ENCODE data around the gene RIOX2.

The RIOX2 gene

GRCh38 chr3:97899331-97899730 lies 72.9 kb downstream of the RIOX2 start:
- H4K91ac ChIP-seq (ENCODE audit: low read depth, low read length, poor library complexity) = no peak overlapping the region
- no peak for DNase-seq (ENCODE audit: low spot score)
- H3K4me3 ChIP-seq (ENCODE audit: low read length in 2 of 2) = no peak overlapping the region
- H3K27ac ChIP-seq (replicated peaks; ENCODE audit: low read length) = no peak overlapping the region
- H3K9ac ChIP-seq (ENCODE audit: low read depth, low read length, poor library complexity) = no peak overlapping the region
- no peak overlapping the region for H2AK5ac ChIP-seq (ENCODE audit: low read depth, low read length)
- no peaks in the 10 kb centered on the region for H3K9me3 ChIP-seq (replicated peaks in 1 of 2; ENCODE audit: control insufficient read depth in 2 of 2, insufficient read depth in 1 of 2, low read depth in 1 of 2, low read length in 2 of 2)
- no peak overlapping the region for H2BK12ac ChIP-seq (ENCODE audit: low read length)
- H3K79me1 ChIP-seq (ENCODE audit: low read depth, low read length) = no peaks in the 10 kb centered on the region
- H2AFZ ChIP-seq (ENCODE audit: low read length) = no peak overlapping the region
- no peak overlapping the region for H3K23ac ChIP-seq (ENCODE audit: low read depth, low read length, poor library complexity)
- H3K4me2 ChIP-seq (ENCODE audit: insufficient read depth, low read length, poor library complexity, severe bottlenecking) = no peak overlapping the region
- H3K4ac ChIP-seq (ENCODE audit: low read length) = no peak overlapping the region
- no peak overlapping the region for H4K8ac ChIP-seq (ENCODE audit: low read depth, low read length)
- H2BK15ac ChIP-seq (ENCODE audit: low read length) = no peak overlapping the region
- H3K27me3 ChIP-seq (ENCODE audit: control insufficient read depth in 3 of 3, insufficient read depth in 3 of 3, low read depth in 1 of 3, low read length in 3 of 3) = no peaks in the 10 kb centered on the region
- H3K14ac ChIP-seq (ENCODE audit: low read length) = no peak overlapping the region
- no peaks in the 10 kb centered on the region for H3K36me3 ChIP-seq (replicated peaks in 1 of 2; ENCODE audit: control insufficient read depth in 2 of 2, insufficient read depth in 2 of 2, low read length in 2 of 2)
- H3K4me1 ChIP-seq (ENCODE audit: control insufficient read depth in 2 of 2, insufficient read depth in 1 of 2, low read depth in 1 of 2, low read length in 2 of 2) = no peaks in the 10 kb centered on the region
- H2BK5ac ChIP-seq (ENCODE audit: low read length) = no peak overlapping the region
- H2BK120ac ChIP-seq (ENCODE audit: low read depth, low read length) = no peak overlapping the region
- no peak overlapping the region for H3K18ac ChIP-seq (ENCODE audit: low read length)

- no peak overlapping the region for H3K4me3 ChIP-seq (ENCODE audit: low read length in 2 of 2)
- no peak overlapping the region for H2BK15ac ChIP-seq (ENCODE audit: low read length)
- H3K9ac ChIP-seq (ENCODE audit: low read depth, low read length, poor library complexity) = no peak overlapping the region
- H3K27ac ChIP-seq (replicated peaks; ENCODE audit: low read length) = no peak overlapping the region
- no peak for DNase-seq (ENCODE audit: low spot score)
- no peak overlapping the region for H2BK12ac ChIP-seq (ENCODE audit: low read length)
- H3K36me3 ChIP-seq (replicated peaks in 1 of 2; ENCODE audit: control insufficient read depth in 2 of 2, insufficient read depth in 2 of 2, low read length in 2 of 2) = no peaks in the 10 kb centered on the region
- no peak overlapping the region for H2AK5ac ChIP-seq (ENCODE audit: low read depth, low read length)
- H3K4me2 ChIP-seq (ENCODE audit: insufficient read depth, low read length, poor library complexity, severe bottlenecking) = no peak overlapping the region
- H2AFZ ChIP-seq (ENCODE audit: low read length) = no peak overlapping the region
- WGBS, 2 donors (ENCODE audit: extremely low coverage in 2 of 2, insufficient read length in 2 of 2, insufficient replicate concordance in 1 of 2) = 100% methylated on average over 1 of the region's 3 CpGs; no CpG with 5 or more reads in 1 of the 2 donors
- no peaks in the 10 kb centered on the region for H3K79me1 ChIP-seq (ENCODE audit: low read depth, low read length)
- H3K23ac ChIP-seq (ENCODE audit: low read depth, low read length, poor library complexity) = no peak overlapping the region
- no peak overlapping the region for H3K4ac ChIP-seq (ENCODE audit: low read length)
- no peaks in the 10 kb centered on the region for H3K9me3 ChIP-seq (replicated peaks in 1 of 2; ENCODE audit: control insufficient read depth in 2 of 2, insufficient read depth in 1 of 2, low read depth in 1 of 2, low read length in 2 of 2)
- no peak overlapping the region for H4K91ac ChIP-seq (ENCODE audit: low read depth, low read length, poor library complexity)
- no peaks in the 10 kb centered on the region for H3K27me3 ChIP-seq (ENCODE audit: control insufficient read depth in 3 of 3, insufficient read depth in 3 of 3, low read depth in 1 of 3, low read length in 3 of 3)
- H2BK120ac ChIP-seq (ENCODE audit: low read depth, low read length) = no peak overlapping the region
- no peak overlapping the region for H3K18ac ChIP-seq (ENCODE audit: low read length)
- H2BK5ac ChIP-seq (ENCODE audit: low read length) = no peak overlapping the region
- H3K14ac ChIP-seq (ENCODE audit: low read length) = no peak overlapping the region
- H3K4me1 ChIP-seq (ENCODE audit: control insufficient read depth in 2 of 2, insufficient read depth in 1 of 2, low read depth in 1 of 2, low read length in 2 of 2) = no peaks in the 10 kb centered on the region
- H4K8ac ChIP-seq (ENCODE audit: low read depth, low read length) = no peak overlapping the region
Measured at GRCh38 chr3:97896547-97896946, 75.7 kb downstream of the RIOX2 start.

DNA sequence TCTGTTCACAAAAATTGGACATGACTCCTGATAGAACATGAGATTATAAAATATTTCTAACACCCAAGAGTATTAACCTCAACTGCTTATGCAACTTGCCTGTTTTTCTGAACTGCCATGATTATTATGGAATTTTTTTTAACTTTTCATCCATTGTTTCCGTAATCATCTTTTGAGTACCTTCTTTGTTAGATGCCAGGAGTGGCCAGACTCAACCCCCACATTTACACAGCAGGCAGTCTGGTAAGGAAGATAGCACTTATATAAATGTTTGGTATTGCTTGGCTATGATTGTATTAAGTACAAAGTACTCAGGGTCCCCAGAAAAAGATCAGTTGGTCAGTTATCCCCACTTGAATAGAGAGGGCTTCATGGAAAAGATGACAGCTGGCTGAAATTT lies 76.1 kb downstream of the RIOX2 start:
- Histone ChIP-seq H3K9me3 (replicated peaks in 1 of 2; ENCODE audit: control insufficient read depth in 2 of 2, insufficient read depth in 1 of 2, low read depth in 1 of 2, low read length in 2 of 2) (no peaks in the 10 kb centered on the region), H2BK5ac (ENCODE audit: low read length) (no peak overlapping the region)

DNA sequence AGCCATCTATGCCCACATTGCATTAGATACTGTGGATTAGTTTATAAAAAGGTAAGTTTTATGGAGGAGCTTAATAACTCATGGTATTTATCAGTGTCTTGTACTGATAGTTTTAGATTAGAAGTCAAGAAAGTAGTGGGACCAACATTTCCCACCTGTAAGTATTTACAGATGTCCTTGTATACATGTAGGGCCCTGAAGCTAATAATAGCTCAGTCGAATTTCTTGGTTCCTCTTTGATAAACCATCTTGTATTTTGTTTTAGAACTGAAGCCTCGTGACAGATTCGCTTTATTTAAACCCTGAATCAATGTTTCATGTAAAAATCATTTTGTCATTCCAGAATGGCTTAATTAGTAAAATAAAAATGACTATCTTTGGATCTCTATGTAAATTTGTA lies 77.0 kb downstream of the RIOX2 start:
- Histone ChIP-seq H3K4me3 (ENCODE audit: low read length in 2 of 2) (no peak overlapping the region), H3K23ac (ENCODE audit: low read depth, low read length, poor library complexity) (no peak overlapping the region), H2BK15ac (ENCODE audit: low read length) (no peak overlapping the region), H2AK5ac (ENCODE audit: low read depth, low read length) (no peak overlapping the region), H2AFZ (ENCODE audit: low read length) (no peak overlapping the region), H3K4me1 (ENCODE audit: control insufficient read depth in 2 of 2, insufficient read depth in 1 of 2, low read depth in 1 of 2, low read length in 2 of 2) (no peaks in the 10 kb centered on the region), H3K4ac (ENCODE audit: low read length) (no peak overlapping the region), H3K18ac (ENCODE audit: low read length) (no peak overlapping the region), H4K91ac (ENCODE audit: low read depth, low read length, poor library complexity) (no peak overlapping the region), H3K9me3 (replicated peaks in 1 of 2; ENCODE audit: control insufficient read depth in 2 of 2, insufficient read depth in 1 of 2, low read depth in 1 of 2, low read length in 2 of 2) (no peaks in the 10 kb centered on the region), H4K8ac (ENCODE audit: low read depth, low read length) (no peak overlapping the region), H2BK12ac (ENCODE audit: low read length) (no peak overlapping the region), H3K14ac (ENCODE audit: low read length) (no peak overlapping the region), H2BK5ac (ENCODE audit: low read length) (no peak overlapping the region), H2BK120ac (ENCODE audit: low read depth, low read length) (no peak overlapping the region), H3K27ac (replicated peaks; ENCODE audit: low read length) (no peak overlapping the region), H3K4me2 (ENCODE audit: insufficient read depth, low read length, poor library complexity, severe bottlenecking) (no peak overlapping the region), H3K79me1 (ENCODE audit: low read depth, low read length) (no peaks in the 10 kb centered on the region), H3K36me3 (replicated peaks in 1 of 2; ENCODE audit: control insufficient read depth in 2 of 2, insufficient read depth in 2 of 2, low read length in 2 of 2) (no peaks in the 10 kb centered on the region), H3K27me3 (ENCODE audit: control insufficient read depth in 3 of 3, insufficient read depth in 3 of 3, low read depth in 1 of 3, low read length in 3 of 3) (no peaks in the 10 kb centered on the region), H3K9ac (ENCODE audit: low read depth, low read length, poor library complexity) (no peak overlapping the region)
- no peak for DNase-seq (ENCODE audit: low spot score)
- WGBS, 2 donors (ENCODE audit: extremely low coverage in 2 of 2, insufficient read length in 2 of 2, insufficient replicate concordance in 1 of 2) = no CpG with 5 or more reads among the region's 3 CpGs

More for the DNA sequence above, 76.1 kb downstream of the RIOX2 start:
- H3K18ac ChIP-seq (ENCODE audit: low read length) = no peak overlapping the region
- no peak overlapping the region for H2BK12ac ChIP-seq (ENCODE audit: low read length)
- no peak overlapping the region for H3K23ac ChIP-seq (ENCODE audit: low read depth, low read length, poor library complexity)
- H3K79me1 ChIP-seq (ENCODE audit: low read depth, low read length) = no peaks in the 10 kb centered on the region
- no peaks in the 10 kb centered on the region for H3K4me1 ChIP-seq (ENCODE audit: control insufficient read depth in 2 of 2, insufficient read depth in 1 of 2, low read depth in 1 of 2, low read length in 2 of 2)
- no peak overlapping the region for H2AK5ac ChIP-seq (ENCODE audit: low read depth, low read length)
- H4K91ac ChIP-seq (ENCODE audit: low read depth, low read length, poor library complexity) = no peak overlapping the region
- no peak overlapping the region for H4K8ac ChIP-seq (ENCODE audit: low read depth, low read length)
- no peak for DNase-seq (ENCODE audit: low spot score)
- no peak overlapping the region for H3K14ac ChIP-seq (ENCODE audit: low read length)
- no peak overlapping the region for H2BK120ac ChIP-seq (ENCODE audit: low read depth, low read length)
- no CpG with 5 or more reads among the region's 1 CpG for WGBS, 2 donors (ENCODE audit: extremely low coverage in 2 of 2, insufficient read length in 2 of 2, insufficient replicate concordance in 1 of 2)
- H3K27me3 ChIP-seq (ENCODE audit: control insufficient read depth in 3 of 3, insufficient read depth in 3 of 3, low read depth in 1 of 3, low read length in 3 of 3) = no peaks in the 10 kb centered on the region
- no peak overlapping the region for H3K4me3 ChIP-seq (ENCODE audit: low read length in 2 of 2)
- no peak overlapping the region for H3K9ac ChIP-seq (ENCODE audit: low read depth, low read length, poor library complexity)
- H3K27ac ChIP-seq (replicated peaks; ENCODE audit: low read length) = no peak overlapping the region
- H2AFZ ChIP-seq (ENCODE audit: low read length) = no peak overlapping the region
- no peak overlapping the region for H2BK15ac ChIP-seq (ENCODE audit: low read length)
- H3K4ac ChIP-seq (ENCODE audit: low read length) = no peak overlapping the region
- no peak overlapping the region for H3K4me2 ChIP-seq (ENCODE audit: insufficient read depth, low read length, poor library complexity, severe bottlenecking)
- no peaks in the 10 kb centered on the region for H3K36me3 ChIP-seq (replicated peaks in 1 of 2; ENCODE audit: control insufficient read depth in 2 of 2, insufficient read depth in 2 of 2, low read length in 2 of 2)
